Measurements from ENCODE around the gene DIS3L. TPM values are rescaled to one million over a fixed set of nuclear protein-coding genes. Genes with fewer than 3 reads are reported as not detected.

DIS3L gene
- total and polyA plus RNA-seq, 2 of the 4 experiments (the other 2 are of a cell fraction), result 5.1 to 14.5 TPM

DNA sequence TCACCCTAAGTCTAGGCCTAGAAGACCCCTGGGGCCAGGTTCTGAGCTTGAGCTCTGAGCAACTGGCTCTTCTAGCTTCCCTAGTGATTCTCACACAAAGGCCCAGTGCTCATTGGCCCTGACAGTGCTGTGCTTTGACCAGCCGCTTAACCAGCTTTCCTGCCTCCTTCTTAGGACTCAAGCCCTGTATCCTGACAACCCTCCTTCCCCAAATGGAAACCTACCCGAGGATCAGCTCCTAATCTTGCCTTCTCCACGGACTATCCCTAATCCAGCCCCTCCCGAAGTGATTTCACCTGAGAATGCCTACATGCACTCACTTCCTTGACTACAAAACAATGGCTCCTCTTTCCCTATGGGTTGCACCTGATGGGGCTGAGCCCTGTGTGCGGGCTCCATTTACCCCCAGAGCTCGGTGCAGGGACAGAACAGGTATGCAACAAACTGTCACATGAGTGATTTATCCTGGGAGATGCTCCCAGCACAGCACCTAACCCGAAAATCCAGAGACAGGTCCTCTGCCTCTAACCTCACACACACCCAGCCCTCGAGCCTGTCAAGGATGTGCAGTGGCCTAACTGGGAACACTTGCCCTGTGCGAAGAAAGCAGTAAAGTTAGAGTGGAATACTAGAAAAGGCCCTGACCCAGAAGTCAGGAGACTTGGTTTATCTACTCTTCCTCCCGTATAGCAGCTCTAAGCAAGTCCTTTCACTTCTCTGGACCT lies 42.1 kb upstream of the DIS3L start:
- H3K23ac ChIP-seq (ENCODE audit: low read depth, low read length), result 0 out of 2 replicates have a peak overlapping the region, but pooled peaks have one; percentile 15
- in situ Hi-C loops (cut with MboI; ENCODE audit: low sequenced_read_pairs), result no loop called here
- TF ChIP-seq, protein P1, sequence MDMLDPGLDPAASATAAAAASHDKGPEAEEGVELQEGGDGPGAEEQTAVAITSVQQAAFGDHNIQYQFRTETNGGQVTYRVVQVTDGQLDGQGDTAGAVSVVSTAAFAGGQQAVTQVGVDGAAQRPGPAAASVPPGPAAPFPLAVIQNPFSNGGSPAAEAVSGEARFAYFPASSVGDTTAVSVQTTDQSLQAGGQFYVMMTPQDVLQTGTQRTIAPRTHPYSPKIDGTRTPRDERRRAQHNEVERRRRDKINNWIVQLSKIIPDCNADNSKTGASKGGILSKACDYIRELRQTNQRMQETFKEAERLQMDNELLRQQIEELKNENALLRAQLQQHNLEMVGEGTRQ (IDR thresholded peaks at IDR 0.05; ENCODE audit: low read depth, low read length), result no peak
- no peak for TF ChIP-seq RFX5 (IDR thresholded peaks at IDR 0.05; ENCODE audit: low read depth, low read length)
- TF ChIP-seq RAD21 (IDR thresholded peaks at IDR 0.05; ENCODE audit: low read length), result no peak
- TF ChIP-seq MAFK (IDR thresholded peaks at IDR 0.05; ENCODE audit: low read depth, low read length), result no peak
- TF ChIP-seq, protein P2, sequence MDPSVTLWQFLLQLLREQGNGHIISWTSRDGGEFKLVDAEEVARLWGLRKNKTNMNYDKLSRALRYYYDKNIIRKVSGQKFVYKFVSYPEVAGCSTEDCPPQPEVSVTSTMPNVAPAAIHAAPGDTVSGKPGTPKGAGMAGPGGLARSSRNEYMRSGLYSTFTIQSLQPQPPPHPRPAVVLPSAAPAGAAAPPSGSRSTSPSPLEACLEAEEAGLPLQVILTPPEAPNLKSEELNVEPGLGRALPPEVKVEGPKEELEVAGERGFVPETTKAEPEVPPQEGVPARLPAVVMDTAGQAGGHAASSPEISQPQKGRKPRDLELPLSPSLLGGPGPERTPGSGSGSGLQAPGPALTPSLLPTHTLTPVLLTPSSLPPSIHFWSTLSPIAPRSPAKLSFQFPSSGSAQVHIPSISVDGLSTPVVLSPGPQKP (IDR thresholded peaks at IDR 0.05; ENCODE audit: borderline replicate concordance, low read depth, low read length), result no peak
- TF ChIP-seq RCOR1 (IDR thresholded peaks at IDR 0.05; ENCODE audit: insufficient replicate concordance, low read length), result no peak
- no peak for TF ChIP-seq BHLHE40 (IDR thresholded peaks at IDR 0.05; ENCODE audit: low read depth, low read length)
- no peak for TF ChIP-seq FOS (IDR thresholded peaks at IDR 0.05; ENCODE audit: low read depth, low read length)
- TF ChIP-seq NFE2L2 (IDR thresholded peaks at IDR 0.05; ENCODE audit: low read depth, low read length), result no peak
- no peak overlapping the region for H3K18ac ChIP-seq (ENCODE audit: low read depth, low read length)
- H3K14ac ChIP-seq (replicated peaks; ENCODE audit: low read depth, low read length), result no peak overlapping the region
- H3K4me1 ChIP-seq (ENCODE audit: control insufficient read depth, insufficient read depth, low read length), result peaks cover 6% of the 10 kb centered on the region; the same call in 1 of the 2 replicates
- no peak overlapping the region for H2AFZ ChIP-seq (replicated peaks; ENCODE audit: low read length, poor library complexity)
- H3K4me2 ChIP-seq (ENCODE audit: low read depth, low read length), result no peak overlapping the region
- DNase-seq (no peak), ATAC-seq (ENCODE audit: low read depth) (no peak)
- no peaks in the 10 kb centered on the region for H3K9me3 ChIP-seq (ENCODE audit: control insufficient read depth, insufficient read depth, low read length)
- H4K8ac ChIP-seq (ENCODE audit: low read depth in 2 of 2, low read length in 2 of 2), result no peak overlapping the region
- no peak overlapping the region for H2BK120ac ChIP-seq (ENCODE audit: low read depth, low read length)
- H2AK9ac ChIP-seq (replicated peaks; ENCODE audit: low read depth, low read length, poor library complexity), result no peak overlapping the region
- H3K36me3 ChIP-seq (ENCODE audit: control insufficient read depth, insufficient read depth, low read length), result no peaks in the 10 kb centered on the region
- WGBS, 2 experiments (ENCODE audit: extremely low coverage in 2 of 2, insufficient read length in 1 of 2), result 100% methylated on average over 1 of the region's 10 CpGs; no CpG with 5 or more reads in 1 of the 2 experiments
- H4K20me1 ChIP-seq (ENCODE audit: insufficient read depth, low read length), result no peaks in the 10 kb centered on the region
- no peak overlapping the region for H2BK20ac ChIP-seq (ENCODE audit: low read depth, low read length)
- H3K9me1 ChIP-seq (ENCODE audit: insufficient read depth, low read length), result no peaks in the 10 kb centered on the region
- H3K9ac ChIP-seq (ENCODE audit: low read depth, low read length), result no peak overlapping the region
- H3K79me1 ChIP-seq (ENCODE audit: low read depth in 1 of 2, low read length in 2 of 2), result no peaks in the 10 kb centered on the region
- intact Hi-C loops (cut with micrococcal nuclease), result loop anchor here (5.0 kb wide), 1 partner anchor 246 kb away; the partner anchor contains the start of gene SNAPC5
- dilution Hi-C loops (cut with HindIII; ENCODE audit: low sequenced_read_pairs, unreplicated experiment), result no loop called here
- H3K27ac ChIP-seq (ENCODE audit: insufficient read depth, low read length), result no peak overlapping the region
- no peak overlapping the region for H3K4me3 ChIP-seq (ENCODE audit: insufficient read depth, low read depth, low read length)
- H4K5ac ChIP-seq (ENCODE audit: low read depth, low read length), result no peak overlapping the region
- CTCF ChIA-PET, result no interaction called here
- peaks cover 78% of the 10 kb centered on the region for H3K27me3 ChIP-seq (ENCODE audit: control insufficient read depth, insufficient read depth, low read length)
- BruUV-seq (replicated peaks), result no TSS peak
- H4K91ac ChIP-seq (ENCODE audit: insufficient read depth, low read depth, low read length), result no peak overlapping the region
- no peak overlapping the region for H3K56ac ChIP-seq (ENCODE audit: extremely low read depth, insufficient read depth, low read length)
- no peak overlapping the region for H2BK5ac ChIP-seq (ENCODE audit: low read depth, low read length, poor library complexity, severe bottlenecking)
- no peak overlapping the region for H3K4ac ChIP-seq (ENCODE audit: low read depth, low read length)
- H2BK15ac ChIP-seq (ENCODE audit: low read depth, low read length), result no peak overlapping the region
- POLR2A ChIA-PET (ENCODE audit: unreplicated experiment), result no interaction called here
- H2AK5ac ChIP-seq (ENCODE audit: low read depth, low read length), result no peak overlapping the region

Measured in IMR-90 (cell line).